Stimulated activated CD8-positive, alpha-beta memory T cell treated with anti-CD3 and anti-CD28 coated beads, Interleukin-12 subunit alpha, Interleukin-12 subunit beta, amount 100 ng/mL, for 24 hours (primary cell): ENCODE data around the gene ATIC.

Experiments used
- DNase-seq: peaks from one replicate; pipeline ENCODE4 v3.0.0-alpha.2; 2020; ENCODE audit errors: extremely low read depth

ATIC gene

GRCh38 chr2:215376103-215376780 lies 64.4 kb downstream of the ATIC start:
- DNase-seq = no peak

- no peak for DNase-seq
Observed at GRCh38 chr2:215377283-215377682, 65.4 kb downstream of the ATIC start.

- no peak for DNase-seq
Observed at GRCh38 chr2:215378045-215378444, 66.2 kb downstream of the ATIC start.

- DNase-seq = no peak
Observed at GRCh38 chr2:215379039-215379438, 67.2 kb downstream of the ATIC start.

GRCh38 chr2:215379948-215380347 lies 68.1 kb downstream of the ATIC start:
- DNase-seq = no peak

- DNase-seq = no peak
Observed at GRCh38 chr2:215380699-215381098, 68.8 kb downstream of the ATIC start.

- DNase-seq = no peak
Observed at GRCh38 chr2:215382011-215382410, 70.2 kb downstream of the ATIC start.

GRCh38 chr2:215382480-215382879 lies 70.6 kb downstream of the ATIC start:
- no peak for DNase-seq

- DNase-seq = no peak
Observed at GRCh38 chr2:215383652-215384279, 71.9 kb downstream of the ATIC start.

- DNase-seq = no peak
Observed at GRCh38 chr2:215384710-215385109, 72.9 kb downstream of the ATIC start.

- no peak for DNase-seq
Observed at GRCh38 chr2:215386566-215386965, 74.7 kb downstream of the ATIC start.

GRCh38 chr2:215388002-215388728 lies 76.3 kb downstream of the ATIC start:
- DNase-seq = no peak

- no peak for DNase-seq
Observed at GRCh38 chr2:215390550-215390913, 78.7 kb downstream of the ATIC start.

GRCh38 chr2:215391531-215391930 lies 79.7 kb downstream of the ATIC start:
- DNase-seq = no peak

GRCh38 chr2:215392164-215392563 lies 80.3 kb downstream of the ATIC start:
- DNase-seq = no peak

- no peak for DNase-seq
Observed at GRCh38 chr2:215392687-215393270, 80.9 kb downstream of the ATIC start.

- DNase-seq = no peak
Observed at GRCh38 chr2:215394102-215394805, 82.4 kb downstream of the ATIC start.

GRCh38 chr2:215395687-215396460 lies 84.0 kb downstream of the ATIC start:
- no peak for DNase-seq

GRCh38 chr2:215396595-215397313 lies 84.9 kb downstream of the ATIC start:
- DNase-seq = no peak

GRCh38 chr2:215397632-215398341 lies 85.9 kb downstream of the ATIC start:
- no peak for DNase-seq
